Tibial nerve (tissue), 3 donors: ENCODE results near the gene SH3GL3.

Experiments
- POLR2A ChIP-seq, 2 donors: fragments of 450-650 bp; IDR thresholded peaks; one replicate each; pipeline ENCODE4 v1.6.1; 2017; ENCODE audit warnings: antibody characterized with exemption in 2 of 2, mild to moderate bottlenecking in 2 of 2, moderate library complexity in 2 of 2
- TF ChIP-seq, protein P1 (sequence below), 5 experiments: fragments of 200-600 bp in 3 of 5; fragments of 450-650 bp in 2 of 5; sonication (generic) in 3 of 5; IDR thresholded peaks; one replicate each; pipeline ENCODE4 v1.5.1; 2016 to 2019; ENCODE audit warnings: antibody characterized with exemption in 5 of 5, mild to moderate bottlenecking in 3 of 5, moderate library complexity in 2 of 5

DNA sequence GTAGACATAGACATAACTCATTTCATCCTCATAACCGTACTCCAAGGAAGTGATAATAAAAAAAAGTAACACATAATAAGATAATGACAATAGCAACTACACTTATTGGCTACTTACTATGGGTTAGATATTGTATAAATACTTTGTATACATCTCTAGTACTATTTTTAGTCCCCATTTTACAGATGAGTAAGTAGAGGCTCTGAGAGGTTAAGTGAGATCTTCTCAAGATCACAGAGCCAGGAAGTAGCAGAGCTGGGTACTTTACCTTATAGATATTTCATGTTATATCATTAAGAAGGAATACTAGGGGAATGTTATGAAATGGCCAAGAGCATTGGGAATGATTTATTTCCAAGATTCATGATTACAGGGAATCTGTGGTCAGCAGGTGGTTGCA lies 157.4 kb downstream of the SH3GL3 start:
- TF ChIP-seq, protein P1, sequence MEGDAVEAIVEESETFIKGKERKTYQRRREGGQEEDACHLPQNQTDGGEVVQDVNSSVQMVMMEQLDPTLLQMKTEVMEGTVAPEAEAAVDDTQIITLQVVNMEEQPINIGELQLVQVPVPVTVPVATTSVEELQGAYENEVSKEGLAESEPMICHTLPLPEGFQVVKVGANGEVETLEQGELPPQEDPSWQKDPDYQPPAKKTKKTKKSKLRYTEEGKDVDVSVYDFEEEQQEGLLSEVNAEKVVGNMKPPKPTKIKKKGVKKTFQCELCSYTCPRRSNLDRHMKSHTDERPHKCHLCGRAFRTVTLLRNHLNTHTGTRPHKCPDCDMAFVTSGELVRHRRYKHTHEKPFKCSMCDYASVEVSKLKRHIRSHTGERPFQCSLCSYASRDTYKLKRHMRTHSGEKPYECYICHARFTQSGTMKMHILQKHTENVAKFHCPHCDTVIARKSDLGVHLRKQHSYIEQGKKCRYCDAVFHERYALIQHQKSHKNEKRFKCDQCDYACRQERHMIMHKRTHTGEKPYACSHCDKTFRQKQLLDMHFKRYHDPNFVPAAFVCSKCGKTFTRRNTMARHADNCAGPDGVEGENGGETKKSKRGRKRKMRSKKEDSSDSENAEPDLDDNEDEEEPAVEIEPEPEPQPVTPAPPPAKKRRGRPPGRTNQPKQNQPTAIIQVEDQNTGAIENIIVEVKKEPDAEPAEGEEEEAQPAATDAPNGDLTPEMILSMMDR (IDR thresholded peaks at IDR 0.05): no peak
- no peak for TF ChIP-seq POLR2A (IDR thresholded peaks at IDR 0.05)
